PC-9 (cell line): ENCODE results near the gene FAM53C. TPM values are rescaled to one million over a fixed set of nuclear protein-coding genes. Genes with fewer than 3 reads are reported as not detected.

Experiments
- BruUV-seq: library from RNA; stranded (reverse); fragments of 400-500 nt; replicated peaks from 2 replicates; lab custom pipeline; 2021; lab: Mats Ljungman, UMichigan
- CTCF ChIA-PET: fragments of 300-600 bp; sonication (Branson Sonifier 250); formaldehyde crosslinking; loops from one replicate; lab custom pipeline; 2022; ENCODE audit warnings: antibody characterized with exemption; lab: Charles Lee
- POLR2A ChIA-PET: fragments of 300-600 bp; sonication (Branson Sonifier 250); formaldehyde crosslinking; loops from one replicate; lab custom pipeline; 2022; ENCODE audit warnings: antibody characterized with exemption; ENCODE audit not compliant: unreplicated experiment; lab: Charles Lee
- DNase-seq, 2 experiments: peaks; one replicate each; pipeline versions ENCODE4 v3.0.0 to v3.0.0-alpha.2; 2015 to 2022; ENCODE audit warnings: mixed read lengths in 1 of 2
- H2AFZ ChIP-seq: fragments of 200-600 bp; sonication (generic); 2 replicates; pipeline ENCODE4 v1.8.1; 2017; ENCODE audit warnings: antibody characterized with exemption
- H3F3A ChIP-seq: fragments of 200-600 bp; sonication (generic); 2 replicates; pipeline ENCODE4 v1.8.1; 2017; ENCODE audit warnings: antibody characterized with exemption, mild to moderate bottlenecking, low read depth; ENCODE audit not compliant: insufficient read depth
- H3K27ac ChIP-seq: fragments of 200-600 bp; sonication (generic); 2 replicates; pipeline ENCODE4 v1.6.1; 2016; ENCODE audit warnings: mixed run types
- H3K27me3 ChIP-seq: fragments of 200-600 bp; sonication (generic); 2 replicates; pipeline ENCODE4 v1.6.1; 2016; ENCODE audit warnings: low read depth, mixed run types; ENCODE audit not compliant: insufficient read depth
- H3K36me3 ChIP-seq: fragments of 200-600 bp; sonication (generic); 2 replicates; pipeline ENCODE4 v1.6.1; 2016; ENCODE audit warnings: low read depth, mixed run types
- H3K4me1 ChIP-seq: fragments of 200-600 bp; sonication (generic); replicated peaks from 2 replicates; pipeline ENCODE4 v1.6.1; 2016; ENCODE audit warnings: mixed run types; ENCODE audit not compliant: insufficient read depth
- H3K4me2 ChIP-seq: fragments of 200-600 bp; sonication (generic); 2 replicates; pipeline ENCODE4 v1.6.1; 2017; ENCODE audit warnings: mixed run types
- H3K4me3 ChIP-seq: fragments of 200-600 bp; sonication (generic); 2 replicates; pipeline ENCODE4 v1.6.1; 2016; ENCODE audit warnings: mixed run types
- H3K79me2 ChIP-seq: fragments of 200-600 bp; sonication (generic); 2 replicates; pipeline ENCODE4 v1.6.1; 2017; ENCODE audit warnings: low read depth, mixed run types
- H3K9me2 ChIP-seq: fragments of 200-600 bp; sonication (generic); 2 replicates; pipeline ENCODE4 v1.8.1; 2017; ENCODE audit warnings: mild to moderate bottlenecking; ENCODE audit not compliant: insufficient read depth
- H3K9me3 ChIP-seq: fragments of 200-600 bp; sonication (generic); 2 replicates; pipeline ENCODE4 v1.8.1; 2016; ENCODE audit warnings: low read depth; ENCODE audit not compliant: insufficient read depth
- H4K20me1 ChIP-seq: fragments of 200-600 bp; sonication (generic); 2 replicates; pipeline ENCODE4 v1.8.1; 2017; ENCODE audit not compliant: insufficient read depth
- CTCF ChIP-seq: fragments of 200-600 bp; sonication (generic); conservative IDR thresholded peaks from 2 replicates; pipeline ENCODE4 v1.6.1; 2017; ENCODE audit warnings: mixed run types, antibody characterized with exemption, mild to moderate bottlenecking, moderate library complexity
- EZH2 ChIP-seq: fragments of 200-600 bp; sonication (generic); IDR thresholded peaks from 2 replicates; pipeline ENCODE4 v1.8.0; 2017; ENCODE audit warnings: antibody characterized with exemption, low read depth
- intact Hi-C: fragments of 100-400 bp; cut with micrococcal nuclease; formaldehyde crosslinking; loops from one replicate; pipeline ENCODE4 v1.10.0; 2022; ENCODE audit not compliant: unreplicated experiment
- total RNA-seq: library from RNA; stranded (reverse); gene quantifications from 2 replicates; pipeline ENCODE4 v1.2.3, GENCODE V29; 2021

The FAM53C gene
- total RNA-seq, 1 experiment from 2014 or later = 65.1 TPM

- DNase-seq = no peak
- intact Hi-C loops = no loop called here
- H4K20me1 ChIP-seq = peaks cover 39% of the 10 kb centered on the region
- no peaks in the 10 kb centered on the region for H3K4me1 ChIP-seq
- H3K79me2 ChIP-seq = peaks cover 56% of the 10 kb centered on the region
- no peak for TF ChIP-seq CTCF
- TF ChIP-seq EZH2 = no peak
- POLR2A ChIA-PET = interaction anchor here (0.5 to 0.7 kb wide), 2 partner anchors 126 to 148 kb away, joined by 3 to 20 read pairs; no protein-coding TSS in a partner anchor
- H2AFZ ChIP-seq = no peak overlapping the region
- H3K4me2 ChIP-seq = no peak overlapping the region
- no peak overlapping the region for H3K4me3 ChIP-seq
- CTCF ChIA-PET = interaction anchor here (0.6 to 1.1 kb wide), 2 partner anchors 68 to 1014 kb away, joined by 4 to 5 read pairs; no protein-coding TSS in a partner anchor
- H3K36me3 ChIP-seq = peaks cover 4% of the 10 kb centered on the region; the same call in 1 of the 2 replicates
- H3K9me3 ChIP-seq = no peaks in the 10 kb centered on the region
- H3K27ac ChIP-seq = no peak overlapping the region
- H3K9me2 ChIP-seq = no peaks in the 10 kb centered on the region
- BruUV-seq = no TSS peak
- H3F3A ChIP-seq = no peaks in the 10 kb centered on the region
- H3K27me3 ChIP-seq = no peaks in the 10 kb centered on the region
These were observed 32.5 kb downstream of the FAM53C start for GRCh38 chr5:138370537-138370936.

- no peak for DNase-seq
These were observed 33.4 kb downstream of the FAM53C start for GRCh38 chr5:138371454-138371853.

GRCh38 chr5:138372225-138372624 is 34.2 kb downstream of the FAM53C start:
- H4K20me1 ChIP-seq = peaks cover 26% of the 10 kb centered on the region
- peaks cover 4% of the 10 kb centered on the region; the same call in 1 of the 2 replicates for H3K36me3 ChIP-seq
- H3K4me2 ChIP-seq = no peak overlapping the region
- H3K4me3 ChIP-seq = no peak overlapping the region
- POLR2A ChIA-PET = no interaction called here
- TF ChIP-seq EZH2 = no peak
- TF ChIP-seq CTCF = no peak
- BruUV-seq = no TSS peak
- DNase-seq = no peak
- H3K4me1 ChIP-seq = no peaks in the 10 kb centered on the region
- intact Hi-C loops = no loop called here
- H3K27me3 ChIP-seq = no peaks in the 10 kb centered on the region
- no peaks in the 10 kb centered on the region for H3F3A ChIP-seq
- H3K79me2 ChIP-seq = peaks cover 39% of the 10 kb centered on the region
- H3K9me3 ChIP-seq = no peaks in the 10 kb centered on the region
- CTCF ChIA-PET = interaction anchor here (0.6 kb wide), 1 partner anchor 730 kb away, joined by 4 read pairs; no protein-coding TSS in a partner anchor
- H3K9me2 ChIP-seq = no peaks in the 10 kb centered on the region
- no peak overlapping the region for H3K27ac ChIP-seq
- no peak overlapping the region for H2AFZ ChIP-seq

More at GRCh38 chr5:138371454-138371853, 33.4 kb downstream of the FAM53C start:
- CTCF ChIA-PET = interaction anchor here (0.5 to 0.6 kb wide), 3 partner anchors 78 to 922 kb away, joined by 3 to 7 read pairs (median 5); partner anchors contain the start of gene MATR3
- H2AFZ ChIP-seq = no peak overlapping the region
- H3K36me3 ChIP-seq = peaks cover 4% of the 10 kb centered on the region; the same call in 1 of the 2 replicates
- H3K27me3 ChIP-seq = no peaks in the 10 kb centered on the region
- H3K4me1 ChIP-seq = no peaks in the 10 kb centered on the region
- H3K4me2 ChIP-seq = no peak overlapping the region
- H3K4me3 ChIP-seq = no peak overlapping the region
- peaks cover 33% of the 10 kb centered on the region for H4K20me1 ChIP-seq
- no peak overlapping the region for H3K27ac ChIP-seq
- no peak for TF ChIP-seq EZH2
- no peak for TF ChIP-seq CTCF
- H3K9me2 ChIP-seq = no peaks in the 10 kb centered on the region
- intact Hi-C loops = no loop called here
- H3K9me3 ChIP-seq = no peaks in the 10 kb centered on the region
- POLR2A ChIA-PET = interaction anchor here (0.5 to 0.6 kb wide), 2 partner anchors 62 to 448 kb away, joined by 4 to 5 read pairs; no protein-coding TSS in a partner anchor
- H3K79me2 ChIP-seq = peaks cover 46% of the 10 kb centered on the region
- no TSS peak for BruUV-seq
- no peaks in the 10 kb centered on the region for H3F3A ChIP-seq
